ENCODE data around the gene RNF148.

Gene RNF148, protein sequence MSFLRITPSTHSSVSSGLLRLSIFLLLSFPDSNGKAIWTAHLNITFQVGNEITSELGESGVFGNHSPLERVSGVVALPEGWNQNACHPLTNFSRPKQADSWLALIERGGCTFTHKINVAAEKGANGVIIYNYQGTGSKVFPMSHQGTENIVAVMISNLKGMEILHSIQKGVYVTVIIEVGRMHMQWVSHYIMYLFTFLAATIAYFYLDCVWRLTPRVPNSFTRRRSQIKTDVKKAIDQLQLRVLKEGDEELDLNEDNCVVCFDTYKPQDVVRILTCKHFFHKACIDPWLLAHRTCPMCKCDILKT

GRCh38 chr7:122702872-122703510, at the start of gene RNF148:
Gene RNF148, minus strand, starts transcription at chr7:122702922. Its CDS starts 172 bp downstream, at chr7:122702750.
- no peak for DNase-seq (ENCODE audit: low read depth)
- TF ChIP-seq, protein P1, sequence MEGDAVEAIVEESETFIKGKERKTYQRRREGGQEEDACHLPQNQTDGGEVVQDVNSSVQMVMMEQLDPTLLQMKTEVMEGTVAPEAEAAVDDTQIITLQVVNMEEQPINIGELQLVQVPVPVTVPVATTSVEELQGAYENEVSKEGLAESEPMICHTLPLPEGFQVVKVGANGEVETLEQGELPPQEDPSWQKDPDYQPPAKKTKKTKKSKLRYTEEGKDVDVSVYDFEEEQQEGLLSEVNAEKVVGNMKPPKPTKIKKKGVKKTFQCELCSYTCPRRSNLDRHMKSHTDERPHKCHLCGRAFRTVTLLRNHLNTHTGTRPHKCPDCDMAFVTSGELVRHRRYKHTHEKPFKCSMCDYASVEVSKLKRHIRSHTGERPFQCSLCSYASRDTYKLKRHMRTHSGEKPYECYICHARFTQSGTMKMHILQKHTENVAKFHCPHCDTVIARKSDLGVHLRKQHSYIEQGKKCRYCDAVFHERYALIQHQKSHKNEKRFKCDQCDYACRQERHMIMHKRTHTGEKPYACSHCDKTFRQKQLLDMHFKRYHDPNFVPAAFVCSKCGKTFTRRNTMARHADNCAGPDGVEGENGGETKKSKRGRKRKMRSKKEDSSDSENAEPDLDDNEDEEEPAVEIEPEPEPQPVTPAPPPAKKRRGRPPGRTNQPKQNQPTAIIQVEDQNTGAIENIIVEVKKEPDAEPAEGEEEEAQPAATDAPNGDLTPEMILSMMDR (IDR thresholded peaks at IDR 0.05; ENCODE audit: low read length, missing control alignments) = no peak
- no peak within 1 kb of the TSS for H3K4me3 ChIP-seq (replicated peaks; ENCODE audit: low read depth, low read length)

DNA sequence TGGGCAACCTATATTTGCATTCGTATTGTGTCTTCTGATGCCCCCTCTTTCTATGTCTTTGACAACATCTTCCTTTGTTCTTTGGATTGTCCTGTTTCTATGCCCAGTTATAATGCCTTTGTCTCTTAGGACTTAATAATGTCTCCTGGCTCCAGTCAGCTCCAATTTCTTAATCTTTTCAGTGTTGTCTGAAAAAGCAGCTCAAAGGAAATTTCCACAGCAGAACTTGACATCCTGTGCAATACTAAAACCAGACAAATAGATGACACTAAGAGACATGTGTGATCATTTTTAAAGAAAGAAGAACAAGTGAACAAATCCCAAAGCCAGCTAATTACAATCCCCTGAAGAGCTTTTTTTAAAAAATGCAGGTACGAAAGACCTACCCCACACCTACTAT, 47.7 kb upstream of the RNF148 start:
- no peak overlapping the region for H3K4me3 ChIP-seq (replicated peaks; ENCODE audit: low read depth, low read length)
- DNase-seq (ENCODE audit: low read depth) = no peak
- TF ChIP-seq, protein P1 (IDR thresholded peaks at IDR 0.05; ENCODE audit: low read length, missing control alignments) = no peak

DNA sequence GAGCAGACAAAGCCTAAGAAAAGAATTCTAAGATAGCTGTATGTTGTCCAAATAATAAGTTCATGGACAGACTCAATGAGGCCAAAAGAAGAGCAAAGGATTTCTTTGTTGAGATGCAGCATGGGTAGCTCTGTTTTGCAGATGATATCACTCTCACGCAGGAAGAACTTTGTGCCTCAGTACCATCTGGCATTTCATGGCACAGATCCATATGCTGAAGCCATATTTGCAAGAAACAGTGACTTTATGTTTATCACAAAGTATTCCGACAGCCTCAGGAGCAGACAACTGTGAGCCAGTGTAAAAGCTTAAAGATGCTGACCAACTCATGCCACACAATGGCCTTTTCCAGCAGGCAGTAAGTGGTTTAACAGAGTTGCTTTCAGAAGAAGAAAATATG, 45.5 kb upstream of the RNF148 start:
- DNase-seq (ENCODE audit: low read depth) = no peak
- TF ChIP-seq, protein P1 (IDR thresholded peaks at IDR 0.05; ENCODE audit: low read length, missing control alignments) = no peak
- H3K4me3 ChIP-seq (replicated peaks; ENCODE audit: low read depth, low read length) = no peak overlapping the region

- DNase-seq (ENCODE audit: low read depth) = no peak
- H3K4me3 ChIP-seq (replicated peaks; ENCODE audit: low read depth, low read length) = no peak overlapping the region
- TF ChIP-seq, protein P1 (IDR thresholded peaks at IDR 0.05; ENCODE audit: low read length, missing control alignments) = no peak
Measured at GRCh38 chr7:122746948-122747347, 44.2 kb upstream of the RNF148 start.

- no peak for DNase-seq (ENCODE audit: low read depth)
- TF ChIP-seq, protein P1 (IDR thresholded peaks at IDR 0.05; ENCODE audit: low read length, missing control alignments) = no peak
- no peak overlapping the region for H3K4me3 ChIP-seq (replicated peaks; ENCODE audit: low read depth, low read length)
Measured at GRCh38 chr7:122743211-122743610, 40.5 kb upstream of the RNF148 start.

- no peak for DNase-seq (ENCODE audit: low read depth)
- TF ChIP-seq, protein P1 (IDR thresholded peaks at IDR 0.05; ENCODE audit: low read length, missing control alignments) = no peak
- H3K4me3 ChIP-seq (replicated peaks; ENCODE audit: low read depth, low read length) = no peak overlapping the region
Measured at GRCh38 chr7:122738947-122739346, 36.2 kb upstream of the RNF148 start.
